GM12874 (cell line): ENCODE data around the gene YPEL2.

Experiments used
- TF ChIP-seq, protein P1 (sequence below): IDR thresholded peaks from 2 replicates; pipeline ENCODE4 v1.5.1; 2011; ENCODE audit warnings: low read depth, mild to moderate bottlenecking, control low read depth, low read length, moderate library complexity; ENCODE audit not compliant: insufficient read depth

Gene YPEL2, protein sequence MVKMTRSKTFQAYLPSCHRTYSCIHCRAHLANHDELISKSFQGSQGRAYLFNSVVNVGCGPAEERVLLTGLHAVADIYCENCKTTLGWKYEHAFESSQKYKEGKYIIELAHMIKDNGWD

DNA sequence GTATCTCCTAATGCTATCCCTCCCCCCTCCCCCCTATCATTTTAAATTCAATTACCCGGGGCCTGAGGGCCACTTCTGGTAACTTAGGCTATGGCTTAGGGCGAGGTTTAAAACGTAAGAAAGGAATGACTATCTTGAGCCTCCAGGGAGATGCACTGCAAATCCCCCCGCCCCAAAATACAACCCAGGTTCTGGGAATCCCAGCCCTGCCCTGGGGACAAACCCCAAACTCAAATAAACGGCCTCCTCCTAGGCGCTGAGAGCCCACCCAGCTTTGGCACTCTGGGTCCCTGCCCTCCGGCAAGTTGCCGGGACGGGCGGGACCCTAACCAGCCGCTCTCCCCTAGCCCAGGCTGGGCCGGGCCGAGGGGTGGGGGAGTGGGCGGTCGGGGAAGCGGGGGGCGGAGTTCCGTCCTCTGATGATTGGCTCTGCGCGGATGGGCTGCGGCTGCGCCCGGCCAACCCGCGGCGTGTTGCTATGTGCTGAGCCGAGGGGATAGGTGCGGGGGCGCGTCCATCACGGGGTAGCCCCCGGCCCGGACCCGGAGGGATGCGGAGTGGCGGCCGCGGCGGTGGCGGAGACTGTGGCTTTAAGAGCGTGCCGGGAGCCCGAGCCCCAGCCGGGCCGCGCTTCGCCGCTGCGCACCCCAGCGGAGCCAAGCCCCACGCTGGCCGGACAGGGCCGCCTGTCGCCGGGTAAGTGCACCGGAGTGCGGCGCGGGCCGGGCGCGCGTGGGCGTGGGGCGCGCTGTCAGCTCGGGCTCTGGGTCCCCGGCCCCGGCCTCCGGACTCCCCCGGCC is at the start of gene YPEL2:
Gene YPEL2, plus strand, starts transcription at position 527 of the 800 bp plus-strand sequence. CDS start 21,755 bp downstream, outside the sequence.
- TF ChIP-seq, protein P1, sequence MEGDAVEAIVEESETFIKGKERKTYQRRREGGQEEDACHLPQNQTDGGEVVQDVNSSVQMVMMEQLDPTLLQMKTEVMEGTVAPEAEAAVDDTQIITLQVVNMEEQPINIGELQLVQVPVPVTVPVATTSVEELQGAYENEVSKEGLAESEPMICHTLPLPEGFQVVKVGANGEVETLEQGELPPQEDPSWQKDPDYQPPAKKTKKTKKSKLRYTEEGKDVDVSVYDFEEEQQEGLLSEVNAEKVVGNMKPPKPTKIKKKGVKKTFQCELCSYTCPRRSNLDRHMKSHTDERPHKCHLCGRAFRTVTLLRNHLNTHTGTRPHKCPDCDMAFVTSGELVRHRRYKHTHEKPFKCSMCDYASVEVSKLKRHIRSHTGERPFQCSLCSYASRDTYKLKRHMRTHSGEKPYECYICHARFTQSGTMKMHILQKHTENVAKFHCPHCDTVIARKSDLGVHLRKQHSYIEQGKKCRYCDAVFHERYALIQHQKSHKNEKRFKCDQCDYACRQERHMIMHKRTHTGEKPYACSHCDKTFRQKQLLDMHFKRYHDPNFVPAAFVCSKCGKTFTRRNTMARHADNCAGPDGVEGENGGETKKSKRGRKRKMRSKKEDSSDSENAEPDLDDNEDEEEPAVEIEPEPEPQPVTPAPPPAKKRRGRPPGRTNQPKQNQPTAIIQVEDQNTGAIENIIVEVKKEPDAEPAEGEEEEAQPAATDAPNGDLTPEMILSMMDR, result no peak

DNA sequence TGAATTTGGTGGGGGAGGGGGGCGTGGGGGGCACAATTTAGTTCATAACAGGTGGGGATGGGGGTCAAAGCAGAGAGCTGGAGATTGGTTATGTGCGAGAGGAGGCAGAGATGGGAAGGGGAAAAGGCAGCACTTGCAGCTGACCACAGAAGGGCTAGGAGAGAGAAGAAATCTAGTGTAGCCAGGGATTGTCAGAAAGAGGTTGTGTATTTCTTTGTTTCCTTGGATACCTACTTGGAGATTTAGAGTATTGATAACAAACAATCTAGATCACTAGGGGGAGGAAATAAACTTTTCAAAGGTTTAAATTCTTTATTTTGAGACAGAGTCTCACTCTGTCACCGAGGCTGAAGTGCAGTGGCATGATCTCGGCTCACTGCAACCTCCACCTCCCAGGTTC is 47.1 kb upstream of the YPEL2 start:
- TF ChIP-seq, protein P1, result no peak

DNA sequence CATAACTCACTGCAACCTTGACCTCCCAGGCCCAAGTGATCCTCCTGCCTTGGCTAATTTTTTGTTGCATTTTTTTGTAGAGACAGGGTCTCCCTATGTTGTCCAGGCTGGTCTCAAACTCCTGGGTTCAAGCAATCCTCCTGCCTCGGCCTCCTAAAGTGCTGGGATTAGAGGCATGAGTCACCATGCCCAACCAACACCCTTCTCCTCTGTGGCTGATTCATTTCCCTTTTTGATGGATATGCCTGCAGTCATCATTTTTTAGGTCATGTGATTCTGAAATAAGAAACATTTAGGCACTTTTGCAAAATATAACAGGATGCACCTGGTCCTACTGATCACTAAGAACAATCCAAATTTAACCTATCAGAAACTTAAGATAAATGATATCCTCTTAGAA is 44.0 kb upstream of the YPEL2 start:
- TF ChIP-seq, protein P1, result no peak

DNA sequence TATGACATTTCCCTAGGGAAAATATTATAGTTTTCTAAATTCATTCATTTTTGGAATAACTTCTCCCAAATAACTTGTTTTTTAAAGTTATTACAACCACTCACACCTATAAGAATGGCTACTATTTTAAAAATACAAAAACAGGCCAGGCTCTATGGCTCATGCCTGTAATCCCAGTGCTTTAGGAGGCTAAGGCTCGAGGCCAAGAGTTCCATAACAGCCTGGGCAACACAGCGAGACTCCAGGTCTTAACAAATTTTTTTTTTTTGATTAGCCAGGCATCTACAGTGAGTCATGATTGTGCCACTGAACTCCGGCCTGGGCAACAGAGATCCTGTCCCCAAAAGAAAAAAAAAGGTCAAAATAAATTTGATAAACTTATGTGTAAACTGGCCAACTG is 43.6 kb upstream of the YPEL2 start:
- TF ChIP-seq, protein P1, result no peak

DNA sequence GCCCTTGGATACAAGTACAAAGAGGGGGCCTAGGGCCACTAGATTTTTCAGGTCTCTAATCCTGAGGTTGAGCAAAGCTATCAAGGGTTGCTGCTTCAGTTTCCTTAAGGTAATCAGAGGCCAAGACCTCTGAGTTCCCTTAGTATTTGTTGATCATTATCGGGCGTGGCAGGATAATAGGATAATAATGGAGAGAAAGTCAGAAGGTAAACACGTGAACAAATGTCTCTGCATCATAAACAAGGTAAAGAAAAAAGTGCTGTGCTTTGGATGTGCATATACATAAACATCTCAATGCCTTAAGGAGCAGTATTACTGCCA is 41.5 kb upstream of the YPEL2 start:
- TF ChIP-seq, protein P1, result no peak

DNA sequence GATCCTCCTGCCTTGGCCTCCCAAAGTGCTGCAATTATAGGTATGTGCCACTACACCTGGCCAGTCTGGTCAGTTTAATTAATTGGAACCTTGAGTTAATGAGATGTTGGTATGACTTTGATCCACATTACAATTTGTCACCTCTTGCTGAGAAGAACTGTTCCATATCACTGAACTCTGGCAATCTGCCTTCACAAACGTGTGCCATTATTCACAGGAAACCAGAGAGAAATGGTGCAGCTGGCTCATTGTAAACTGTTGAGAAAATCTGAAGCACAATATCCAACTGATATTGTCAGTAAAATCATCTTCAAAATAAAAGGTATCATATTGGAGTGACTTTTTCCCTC is 39.3 kb upstream of the YPEL2 start:
- TF ChIP-seq, protein P1, result no peak

DNA sequence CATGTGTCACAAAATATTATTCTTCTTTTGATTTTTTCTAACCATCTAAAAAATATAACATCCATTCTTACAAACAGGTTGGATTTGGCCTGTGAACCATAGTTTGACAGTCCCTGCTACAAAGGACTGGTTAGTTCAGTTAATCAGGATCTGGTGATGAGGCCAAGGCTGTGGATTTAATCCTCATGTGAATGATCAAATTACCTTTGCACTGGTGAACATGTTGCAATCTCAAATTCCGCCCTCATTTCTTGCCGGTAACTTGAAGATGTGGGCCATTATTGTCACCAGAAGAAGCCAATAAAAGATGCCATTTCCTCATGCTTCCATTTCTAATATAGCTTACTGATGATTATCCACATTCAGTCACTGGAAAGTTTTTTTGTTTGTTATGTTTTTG is 35.3 kb upstream of the YPEL2 start:
- TF ChIP-seq, protein P1, result no peak

DNA sequence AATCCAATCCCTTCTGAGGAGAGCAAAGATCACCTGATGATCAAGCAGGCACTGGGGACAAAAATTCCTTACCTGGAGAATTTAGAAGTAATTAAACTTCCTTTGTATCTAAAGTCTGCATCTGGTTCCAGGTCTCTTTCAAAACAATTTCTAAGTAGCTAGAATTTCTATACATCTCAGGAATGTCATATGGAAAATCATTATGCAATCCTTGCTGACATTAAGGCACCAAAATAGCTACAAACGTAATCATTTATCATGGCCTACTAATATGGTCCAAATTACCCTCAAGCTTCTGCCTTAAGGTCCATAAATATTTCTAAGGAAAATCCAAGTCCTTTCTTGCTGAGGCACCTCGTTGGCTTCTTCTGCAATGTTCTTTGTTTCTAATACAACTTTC is 32.9 kb upstream of the YPEL2 start:
- TF ChIP-seq, protein P1, result no peak
